Myometrial cell (primary cell): Measurements from ENCODE around the gene FAM131B. TPM values are rescaled to one million over a fixed set of nuclear protein-coding genes. Genes with fewer than 3 reads are reported as not detected.

Source experiments
- total RNA-seq: library from RNA; depleted of rRNA; stranded (reverse); fragments of >200 nt; gene quantifications from 2 replicates; pipeline ENCODE4 v1.2.3, GENCODE V29; 2015

The FAM131B gene
- total RNA-seq: 0.53 and 1.2 TPM in 2 replicates

GRCh38 chr7:143362131-143363015, at the start of gene FAM131B:
TSS of gene FAM131B (minus strand) at chr7:143362713. CDS start at chr7:143362603, 110 bp downstream.

GRCh38 chr7:143408686-143409561, 46.4 kb upstream of the FAM131B start, which contains the start of gene EPHA1:
TSS of gene EPHA1 (minus strand) at chr7:143408856. CDS start at chr7:143408805, 51 bp downstream.

GRCh38 chr7:143380646-143381426, 18.3 kb upstream of the FAM131B start, which contains the start of gene ZYX:
TSS of gene ZYX (plus strand) at chr7:143381345. CDS start at chr7:143381572, 227 bp downstream.

GRCh38 chr7:143315776-143316175, 46.7 kb downstream of the FAM131B start, which contains the start of gene CLCN1:
TSS of gene CLCN1 (plus strand) at chr7:143316111. CDS start at chr7:143316213, 102 bp downstream.

Other genes with a start within 250 kb of the FAM131B start
- not detected in 2 replicates for gene PIP, start 230.6 kb downstream of the FAM131B start, total RNA-seq
- gene TAS2R39, start 179.3 kb downstream of the FAM131B start, total RNA-seq: not detected in 2 replicates
- gene TAS2R40, start 140.7 kb downstream of the FAM131B start, total RNA-seq: not detected in 2 replicates
- 154 and 185 TPM in 2 replicates for gene GSTK1, start 99.3 kb downstream of the FAM131B start, total RNA-seq
- not detected in 2 replicates for gene TMEM139, start 77.8 kb downstream of the FAM131B start, total RNA-seq
- 7.2 and 10.1 TPM in 2 replicates for gene CASP2, start 74.4 kb downstream of the FAM131B start, total RNA-seq
- gene CLCN1, start 46.6 kb downstream of the FAM131B start, total RNA-seq: not detected in 2 replicates
- gene ZYX, start 18.6 kb upstream of the FAM131B start, total RNA-seq: 201 and 204 TPM in 2 replicates
- gene EPHA1, start 46.1 kb upstream of the FAM131B start, total RNA-seq: not detected in 2 replicates
- gene TAS2R60, start 80.7 kb upstream of the FAM131B start, total RNA-seq: not detected in 2 replicates
- not detected in 2 replicates for gene TAS2R41, start 115.2 kb upstream of the FAM131B start, total RNA-seq
- not detected in 2 replicates for gene CTAGE15, start 209.1 kb upstream of the FAM131B start, total RNA-seq